Activated CD4-positive, alpha-beta T cell treated with anti-CD3 and anti-CD28 coated beads, Interleukin-2, amount 50 U/mL, for 48 hours (primary cell): ENCODE results near the gene ETFDH.

Experiments used
- DNase-seq, 2 experiments: peaks; one replicate each; pipeline ENCODE4 v3.0.0-alpha.2; 2020

ETFDH gene

DNA sequence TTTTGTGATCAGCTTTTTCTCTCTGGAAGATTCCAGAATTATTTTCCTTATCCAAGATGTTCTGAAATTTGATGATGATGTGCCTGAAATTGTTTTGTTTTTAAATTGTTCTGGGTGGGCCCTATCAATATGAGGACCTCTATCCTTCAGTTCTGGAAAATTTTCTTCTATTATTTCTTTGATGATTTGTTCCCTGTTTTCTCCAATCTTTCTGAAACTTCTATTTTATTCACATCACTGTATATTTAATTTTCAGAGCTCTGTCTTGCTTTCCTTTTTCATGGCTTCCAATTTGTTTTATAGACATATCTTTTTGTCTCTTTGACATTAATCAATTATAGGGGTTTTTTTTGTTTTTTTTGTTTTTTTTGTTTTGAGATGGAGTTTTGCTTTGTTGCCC, 84.5 kb downstream of the ETFDH start:
- no peak for DNase-seq

DNA sequence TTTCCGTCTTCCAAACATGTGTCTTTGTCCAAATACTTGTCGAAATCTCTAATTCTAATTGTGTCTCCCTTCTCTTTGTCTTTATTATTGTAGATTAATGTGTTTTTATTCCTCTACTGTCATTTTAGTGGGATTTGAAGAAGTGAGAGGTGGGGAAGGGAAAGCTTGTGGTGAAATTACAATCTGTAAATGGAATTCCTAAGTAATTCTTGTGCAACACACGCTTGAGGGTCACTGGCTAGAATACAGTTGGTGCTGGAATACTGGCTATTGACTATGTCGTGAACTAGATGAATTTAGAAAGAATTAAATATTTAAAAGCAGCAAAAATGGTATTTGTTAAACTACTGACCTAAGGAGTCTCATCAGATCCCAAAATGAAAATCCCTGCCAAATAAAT, 86.0 kb downstream of the ETFDH start:
- DNase-seq: no peak

DNA sequence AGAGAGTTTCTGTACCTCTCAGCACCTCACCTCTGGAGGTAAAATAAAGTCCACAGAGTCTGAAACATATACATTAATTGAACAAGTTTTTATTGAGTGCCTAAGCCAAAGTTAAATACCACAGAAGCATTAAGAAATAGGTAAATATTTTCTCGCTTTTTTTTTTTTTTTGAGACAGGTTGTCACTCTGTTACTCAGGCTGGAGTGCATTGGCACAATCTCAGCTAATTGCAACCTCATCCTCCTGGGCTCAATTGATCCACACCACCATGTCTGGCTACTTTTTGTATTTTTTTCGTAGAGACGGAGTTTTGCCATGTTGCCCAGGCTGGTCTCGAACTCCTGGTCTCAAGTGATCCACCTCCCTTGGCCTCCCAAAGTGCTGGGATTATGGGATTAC, 86.6 kb downstream of the ETFDH start:
- DNase-seq: no peak
